H1 (cell line): ENCODE measurements around the gene MED10. TPM values are rescaled to one million over a fixed set of nuclear protein-coding genes. Genes with fewer than 3 reads are reported as not detected.

Experiments
- CTCF ChIA-PET: fragments of 300-600 bp; sonication (Branson Sonifier 250); formaldehyde crosslinking; loops from one replicate; lab custom pipeline; 2021; ENCODE audit not compliant: partially characterized antibody; lab: Charles Lee
- POLR2A ChIA-PET: fragments of 300-600 bp; sonication (Branson Sonifier 250); formaldehyde crosslinking; loops from one replicate; lab custom pipeline; 2021; ENCODE audit warnings: inconsistent platforms; ENCODE audit not compliant: partially characterized antibody; lab: Charles Lee
- DNase-seq, 2 experiments: peaks; one replicate each; pipeline versions ENCODE4 v3.0.0 to v3.0.0-alpha.2; 2010 to 2022; ENCODE audit warnings: low spot score in 2 of 2, low read depth in 1 of 2, mixed read lengths in 1 of 2
- FAIRE-seq: peaks from 2 replicates; lab custom pipeline; 2011; peaks lifted over from hg19 to GRCh38; lab: Jason Lieb, UNC
- H2AFZ ChIP-seq: 2 replicates; pipeline ENCODE4 v1.8.1; 2012; ENCODE audit warnings: low read length, inconsistent platforms
- H2AK5ac ChIP-seq: 2 replicates; pipeline ENCODE4 v1.6.1; 2013; ENCODE audit warnings: low read depth, low read length
- H2BK120ac ChIP-seq: replicated peaks from 2 replicates; pipeline ENCODE3; 2013; ENCODE audit warnings: low read depth, low read length, inconsistent platforms
- H2BK12ac ChIP-seq: 2 replicates; pipeline ENCODE4 v1.6.1; 2013; ENCODE audit warnings: low read depth, low read length
- H2BK15ac ChIP-seq: 2 replicates; pipeline ENCODE4 v1.6.1; 2013; ENCODE audit warnings: low read length
- H2BK20ac ChIP-seq: 2 replicates; pipeline ENCODE4 v1.6.1; 2013; ENCODE audit warnings: low read length
- H2BK5ac ChIP-seq: 2 replicates; pipeline ENCODE4 v1.6.1; 2013; ENCODE audit warnings: low read depth, low read length
- H3K14ac ChIP-seq: 2 replicates; pipeline ENCODE4 v1.6.1; 2013; ENCODE audit warnings: inconsistent platforms; ENCODE audit not compliant: insufficient read length
- H3K18ac ChIP-seq: 2 replicates; pipeline ENCODE4 v1.6.1; 2013; ENCODE audit warnings: low read length; ENCODE audit errors: extremely low read depth
- H3K23ac ChIP-seq: 2 replicates; pipeline ENCODE4 v1.6.1; 2013; ENCODE audit warnings: inconsistent platforms; ENCODE audit not compliant: insufficient read length
- H3K23me2 ChIP-seq: 2 replicates; pipeline ENCODE4 v1.6.1; 2013; ENCODE audit warnings: low read depth, low read length
- H3K27ac ChIP-seq: 2 replicates; pipeline ENCODE4 v1.6.1; 2011; ENCODE audit warnings: low read depth, low read length, inconsistent platforms
- H3K27me3 ChIP-seq, 4 experiments: replicated peaks in 1 of 4; 1 replicate in 1 of 4; 2 replicates in 3 of 4; pipeline versions ENCODE4 v1.6.1 to v1.8.1; 2011 to 2013; ENCODE audit warnings: low read length in 3 of 4, mild to moderate bottlenecking in 3 of 4, inconsistent platforms in 2 of 4, mixed read lengths in 2 of 4, moderate library complexity in 1 of 4; ENCODE audit not compliant: control insufficient read depth in 3 of 4, insufficient read depth in 3 of 4; ENCODE audit errors: extremely low read depth in 1 of 4
- H3K36me3 ChIP-seq, 4 experiments: 2 replicates each; pipeline versions ENCODE4 v1.6.1 to v1.8.1; 2011 to 2013; ENCODE audit warnings: mild to moderate bottlenecking in 4 of 4, low read length in 3 of 4, moderate library complexity in 2 of 4, control low read depth in 1 of 4, inconsistent platforms in 1 of 4; ENCODE audit not compliant: insufficient read depth in 4 of 4, control insufficient read depth in 2 of 4
- H3K4ac ChIP-seq: replicated peaks from 2 replicates; pipeline ENCODE3; 2013; ENCODE audit warnings: low read length, low read depth, mixed read lengths, inconsistent platforms; ENCODE audit not compliant: insufficient read length
- H3K4me1 ChIP-seq, 4 experiments: replicated peaks in 1 of 4; 1 replicate in 1 of 4; 2 replicates in 3 of 4; pipeline versions ENCODE4 v1.6.1 to v1.8.1; 2011 to 2013; ENCODE audit warnings: low read length in 3 of 4, inconsistent platforms in 2 of 4, mixed read lengths in 1 of 4; ENCODE audit not compliant: insufficient read depth in 4 of 4, control insufficient read depth in 3 of 4
- H3K4me2 ChIP-seq, 2 experiments: 2 replicates each; pipeline versions ENCODE4 v1.6.1 to v1.8.1; 2011 to 2013; ENCODE audit warnings: low read depth in 2 of 2, low read length in 2 of 2, control low read depth in 1 of 2, inconsistent platforms in 1 of 2, mild to moderate bottlenecking in 1 of 2; ENCODE audit not compliant: insufficient read depth in 1 of 2
- H3K4me3 ChIP-seq, 4 experiments: fragments of 200-600, 300-600 bp in 1 of 4; sonication (generic), shearing (Covaris generic), sonication (Bioruptor Twin) in 1 of 4; 2 replicates each; pipeline versions ENCODE4 v1.5.1 to v1.8.1; 2011 to 2016; ENCODE audit warnings: low read length in 4 of 4, low read depth in 3 of 4, control low read depth in 2 of 4, inconsistent platforms in 2 of 4, mild to moderate bottlenecking in 2 of 4, mixed read lengths in 1 of 4, moderate library complexity in 1 of 4; ENCODE audit not compliant: insufficient read depth in 2 of 4; ENCODE audit errors: extremely low read depth in 1 of 4
- H3K56ac ChIP-seq: replicated peaks from 2 replicates; pipeline ENCODE3; 2013; ENCODE audit warnings: low read depth, mild to moderate bottlenecking, mixed read lengths, low read length, inconsistent platforms; ENCODE audit not compliant: insufficient read length
- H3K79me1 ChIP-seq: 2 replicates; pipeline ENCODE4 v1.6.1; 2013; ENCODE audit warnings: low read depth, low read length, control low read depth
- H3K79me2 ChIP-seq, 2 experiments: 2 replicates each; pipeline versions ENCODE4 v1.6.1 to v1.8.1; 2012 to 2013; ENCODE audit warnings: low read length in 2 of 2, mild to moderate bottlenecking in 2 of 2, inconsistent platforms in 1 of 2; ENCODE audit not compliant: insufficient read depth in 2 of 2, control insufficient read depth in 1 of 2
- H3K9ac ChIP-seq, 4 experiments: replicated peaks in 1 of 4; 1 replicate in 1 of 4; 2 replicates in 3 of 4; pipeline versions ENCODE4 v1.6.1 to v1.8.1; 2011 to 2013; ENCODE audit warnings: low read depth in 3 of 4, low read length in 3 of 4, control low read depth in 2 of 4, mild to moderate bottlenecking in 2 of 4, moderate library complexity in 2 of 4, inconsistent platforms in 1 of 4; ENCODE audit errors: extremely low read depth in 1 of 4
- H3K9me3 ChIP-seq, 2 experiments: 2 replicates each; pipeline versions ENCODE4 v1.6.1 to v1.8.1; 2012 to 2013; ENCODE audit warnings: mild to moderate bottlenecking in 2 of 2, moderate library complexity in 2 of 2, control low read depth in 1 of 2, inconsistent platforms in 1 of 2, low read depth in 1 of 2, low read length in 1 of 2, mixed read lengths in 1 of 2; ENCODE audit not compliant: insufficient read depth in 2 of 2
- H4K20me1 ChIP-seq, 2 experiments: replicated peaks in 1 of 2; 2 replicates each; pipeline versions ENCODE3 to v1.8.1; 2011 to 2013; ENCODE audit warnings: inconsistent platforms in 2 of 2, low read length in 2 of 2, mild to moderate bottlenecking in 1 of 2; ENCODE audit not compliant: insufficient read depth in 2 of 2, control insufficient read depth in 1 of 2
- H4K5ac ChIP-seq: 2 replicates; pipeline ENCODE4 v1.6.1; 2013; ENCODE audit warnings: low read length, low read depth, mixed read lengths, inconsistent platforms; ENCODE audit not compliant: insufficient read length
- H4K8ac ChIP-seq: 2 replicates; pipeline ENCODE4 v1.8.0; 2013; ENCODE audit warnings: mild to moderate bottlenecking, moderate library complexity, low read length, inconsistent platforms; ENCODE audit not compliant: insufficient read depth; ENCODE audit errors: extremely low read depth
- H4K91ac ChIP-seq: replicated peaks from 2 replicates; pipeline ENCODE3; 2013; ENCODE audit warnings: low read length, mixed read lengths, inconsistent platforms; ENCODE audit not compliant: insufficient read length
- KDM4A ChIP-seq: IDR thresholded peaks from one replicate; pipeline ENCODE4 v1.7.1; 2012; ENCODE audit warnings: low read depth, mild to moderate bottlenecking, moderate library complexity, low read length, inconsistent platforms; ENCODE audit not compliant: severe bottlenecking
- SRF ChIP-seq: IDR thresholded peaks from 2 replicates; pipeline ENCODE4 v1.6.1; 2011; ENCODE audit warnings: mild to moderate bottlenecking, low read depth, low read length, moderate library complexity
- WGBS, 2 experiments: shearing (Covaris generic) in 1 of 2; methylation state at CpG; one replicate each; pipeline versions ENCODE4 v1.1.6 to v1.1.7; 2013 to 2015; ENCODE audit warnings: low lambda C conversion rate in 2 of 2, mixed read lengths in 2 of 2, inconsistent platforms in 1 of 2, low coverage in 1 of 2, missing lambda C conversion rate in 1 of 2; ENCODE audit not compliant: insufficient replicate concordance in 2 of 2, insufficient coverage in 1 of 2, insufficient read length in 1 of 2; ENCODE audit errors: extremely low coverage in 1 of 2, missing lambda C conversion rate in 1 of 2; 5-methylcytosine and 5-hydroxymethylcytosine counted together
- polyA plus RNA-seq, 7 experiments: library from polyadenylated mRNA; depleted of rRNA in 3 of 7; stranded (reverse) in 5 of 7; unstranded in 2 of 7; fragments of >200 nt in 5 of 7; fragments of 200-250 nt in 2 of 7; gene quantifications; 1 replicate in 5 of 7; 2 replicates in 1 of 7; 4 replicates in 1 of 7; pipeline versions ENCODE4 v1.2.1 to v1.2.3, GENCODE V29; 2011 to 2013; ENCODE audit warnings: missing spikeins in 2 of 7, mixed read lengths in 2 of 7
- total RNA-seq: library from RNA; stranded (reverse); fragmentation: NEBNext Ultra II Directional; extraction: Animal tissue kit (Norgen Biotek cat#: 25700); gene quantifications from 2 replicates; pipeline ENCODE4 v1.2.1, GENCODE V29; 2021

MED10 gene
- total and polyA plus RNA-seq, 2 of the 8 experiments (the other 6 are each of a cell fraction or from before 2014, with no cell fraction given) = 20.1 to 23.2 TPM

DNA sequence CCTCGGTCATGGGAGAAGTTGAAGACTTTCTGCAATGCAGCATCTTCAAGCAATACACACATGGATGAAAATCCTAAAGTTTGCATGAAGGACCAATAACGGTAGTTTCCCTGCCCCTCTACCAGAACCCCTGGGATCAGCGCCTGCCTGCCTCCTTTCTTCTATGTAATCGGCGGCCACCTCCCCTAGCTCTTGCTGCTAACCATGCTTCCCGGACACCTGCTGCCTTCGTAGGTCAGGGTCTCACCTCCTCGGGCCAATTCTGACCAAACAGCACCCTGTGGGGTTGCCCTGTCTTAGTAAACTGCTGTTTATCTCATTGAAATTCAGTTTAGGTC lies 388 bp upstream of the MED10 start:
- H3K9ac ChIP-seq = peak overlapping the region in 2 of 4 experiments; percentile 23 to 29; a peak in 2 of 7 replicates
- WGBS, 2 experiments = 18% methylated on average over 8 of the region's 8 CpGs; no CpG with 5 or more reads in 1 of the 2 experiments

More for the DNA sequence above, 388 bp upstream of the MED10 start:
- Histone ChIP-seq H3K4me2 (peak overlapping the region; percentile 92 to 97), H2BK120ac (no peak overlapping the region), H3K36me3 (peaks cover 2 to 27% (median 20%) of the 10 kb centered on the region in 4 experiments; a peak in 7 of 8 replicates), H4K20me1 (peaks cover 4% of the 10 kb centered on the region in 2 experiments), H3K27me3 (no peaks in the 10 kb centered on the region), H2AFZ (peak overlapping the region; percentile 94), H4K5ac (no peak overlapping the region), H4K91ac (no peak overlapping the region), H3K79me1 (peaks cover 4% of the 10 kb centered on the region; the same call in 1 of the 2 replicates), H2BK5ac (no peak overlapping the region), H2AK5ac (no peak overlapping the region), H3K4me1 (peaks cover 2 to 6% (median 5%) of the 10 kb centered on the region in 4 experiments; a peak in 5 of 7 replicates), H2BK12ac (no peak overlapping the region), H2BK15ac (0 out of 2 replicates have a peak overlapping the region, but pooled peaks have one; percentile 29), H3K23ac (no peak overlapping the region), H3K4me3 (peak overlapping the region; percentile 87 to 94 (median 90); a peak in 7 of 8 replicates), H3K14ac (no peak overlapping the region), H3K4ac (no peak overlapping the region), H4K8ac (peak overlapping the region; percentile 9; the same call in 1 of the 2 replicates), H3K56ac (no peak overlapping the region), H3K79me2 (peaks cover 3 to 27% of the 10 kb centered on the region in 2 experiments), H2BK20ac (peak overlapping the region; percentile 86; the same call in 1 of the 2 replicates), H3K23me2 (peaks cover 3% of the 10 kb centered on the region; the same call in 1 of the 2 replicates), H3K18ac (no peak overlapping the region; the same call in 1 of the 2 replicates), H3K27ac (no peak overlapping the region), H3K9me3 (no peaks in the 10 kb centered on the region)
- DNase-seq (no peak), FAIRE-seq (no peak)
- TF ChIP-seq SRF (no peak), KDM4A (peak; percentile 13)
- POLR2A ChIA-PET = interaction anchor here (1.0 to 1.2 kb wide), 2 partner anchors 19 to 47 kb away, joined by 3 to 4 read pairs; no protein-coding TSS in a partner anchor
- CTCF ChIA-PET = interaction anchor here (0.6 to 0.7 kb wide), 2 partner anchors 9 to 501 kb away, joined by 3 read pairs; no protein-coding TSS in a partner anchor
